ENCODE data around the gene FGF18. TPM values are rescaled to one million over a fixed set of nuclear protein-coding genes. Genes with fewer than 3 reads are reported as not detected.
"Not testable (repeated sequence)": the region's sequence is repeated elsewhere in the genome, so short reads cannot be mapped to it uniquely, and the experiment has no call there.

Gene FGF18
- total and polyA plus RNA-seq, 2 experiments from 2014 or later, result 0.09 TPM; not detected in 1

- H3K4me2 ChIP-seq (ENCODE audit: unreplicated experiment), result peak overlapping the region; percentile 98
- no peak overlapping the region for H3K4me3 ChIP-seq
- in situ Hi-C loops (cut with MboI), result no loop called here
- no peaks in the 10 kb centered on the region for H3K27me3 ChIP-seq (replicated peaks; ENCODE audit: insufficient read depth)
- H4K20me1 ChIP-seq (ENCODE audit: insufficient read depth), result peaks cover 77% of the 10 kb centered on the region
- H3K27ac ChIP-seq, result no peak overlapping the region
- DNase-seq, result no peak
- peaks cover 29% of the 10 kb centered on the region for H3K4me1 ChIP-seq (ENCODE audit: insufficient read depth)
- H3K79me2 ChIP-seq (ENCODE audit: insufficient read depth), result peaks cover 94% of the 10 kb centered on the region
- H3F3A ChIP-seq (ENCODE audit: insufficient read depth), result peaks cover 65% of the 10 kb centered on the region
- WGBS, 2 experiments (ENCODE audit: low coverage in 1 of 2, low lambda C conversion rate in 2 of 2, missing lambda C conversion rate in 2 of 2), result 76 to 77% methylated on average over 14 of the region's 14 CpGs
- H3K9me2 ChIP-seq (ENCODE audit: insufficient read depth), result no peaks in the 10 kb centered on the region
- H3K36me3 ChIP-seq (ENCODE audit: low read depth), result peaks cover 72% of the 10 kb centered on the region
- H3K9me3 ChIP-seq (ENCODE audit: low read depth), result no peaks in the 10 kb centered on the region
- no peak overlapping the region for H2AFZ ChIP-seq
- TF ChIP-seq EZH2 (IDR thresholded peaks at IDR 0.05; ENCODE audit: insufficient read depth, poor library complexity, severe bottlenecking) (no peak), EZH2phosphoT487 (IDR thresholded peaks at IDR 0.05; ENCODE audit: insufficient read depth, low read depth) (no peak)
- no peak overlapping the region for H3K9ac ChIP-seq
Observed at GRCh38 chr5:171391996-171392577, 27.4 kb upstream of the FGF18 start.

- no peak overlapping the region for H3K27ac ChIP-seq
- no peaks in the 10 kb centered on the region for H3K9me3 ChIP-seq (ENCODE audit: low read depth)
- no peak overlapping the region for H3K4me2 ChIP-seq (ENCODE audit: unreplicated experiment)
- TF ChIP-seq EZH2 (IDR thresholded peaks at IDR 0.05; ENCODE audit: insufficient read depth, poor library complexity, severe bottlenecking), result no peak
- TF ChIP-seq EZH2phosphoT487 (IDR thresholded peaks at IDR 0.05; ENCODE audit: insufficient read depth, low read depth), result no peak
- no peak overlapping the region for H3K4me3 ChIP-seq
- H3K79me2 ChIP-seq (ENCODE audit: insufficient read depth), result peaks cover 100% of the 10 kb centered on the region
- H3K4me1 ChIP-seq (ENCODE audit: insufficient read depth), result peaks cover 33% of the 10 kb centered on the region
- 87 to 88% methylated on average over 4 of the region's 4 CpGs for WGBS, 2 experiments (ENCODE audit: low coverage in 1 of 2, low lambda C conversion rate in 2 of 2, missing lambda C conversion rate in 2 of 2)
- H3K9ac ChIP-seq, result no peak overlapping the region
- no peak overlapping the region for H2AFZ ChIP-seq
- in situ Hi-C loops (cut with MboI), result no loop called here
- no peak for DNase-seq
- no peaks in the 10 kb centered on the region for H3K27me3 ChIP-seq (replicated peaks; ENCODE audit: insufficient read depth)
- H4K20me1 ChIP-seq (ENCODE audit: insufficient read depth), result peaks cover 81% of the 10 kb centered on the region
- peaks cover 70% of the 10 kb centered on the region for H3F3A ChIP-seq (ENCODE audit: insufficient read depth)
- peaks cover 77% of the 10 kb centered on the region for H3K36me3 ChIP-seq (ENCODE audit: low read depth)
- H3K9me2 ChIP-seq (ENCODE audit: insufficient read depth), result no peaks in the 10 kb centered on the region
Observed at GRCh38 chr5:171392585-171393159, 26.8 kb upstream of the FGF18 start.

GRCh38 chr5:171395042-171395441 is 24.4 kb upstream of the FGF18 start:
- no peaks in the 10 kb centered on the region for H3K27me3 ChIP-seq (replicated peaks; ENCODE audit: insufficient read depth)
- WGBS, 2 experiments (ENCODE audit: low coverage in 1 of 2, low lambda C conversion rate in 2 of 2, missing lambda C conversion rate in 2 of 2), result 98 to 100% methylated on average over 7 of the region's 7 CpGs
- peaks cover 73% of the 10 kb centered on the region for H3F3A ChIP-seq (ENCODE audit: insufficient read depth)
- H3K9ac ChIP-seq, result no peak overlapping the region
- peaks cover 30% of the 10 kb centered on the region for H3K4me1 ChIP-seq (ENCODE audit: insufficient read depth)
- H4K20me1 ChIP-seq (ENCODE audit: insufficient read depth), result peaks cover 72% of the 10 kb centered on the region
- H3K9me2 ChIP-seq (ENCODE audit: insufficient read depth), result no peaks in the 10 kb centered on the region
- no peak overlapping the region for H3K27ac ChIP-seq
- TF ChIP-seq EZH2phosphoT487 (IDR thresholded peaks at IDR 0.05; ENCODE audit: insufficient read depth, low read depth) (no peak), EZH2 (IDR thresholded peaks at IDR 0.05; ENCODE audit: insufficient read depth, poor library complexity, severe bottlenecking) (no peak)
- H3K4me2 ChIP-seq (ENCODE audit: unreplicated experiment), result no peak overlapping the region
- H3K36me3 ChIP-seq (ENCODE audit: low read depth), result peaks cover 88% of the 10 kb centered on the region
- DNase-seq, result no peak
- no peak overlapping the region for H2AFZ ChIP-seq
- in situ Hi-C loops (cut with MboI), result no loop called here
- H3K9me3 ChIP-seq (ENCODE audit: low read depth), result no peaks in the 10 kb centered on the region
- peaks cover 100% of the 10 kb centered on the region for H3K79me2 ChIP-seq (ENCODE audit: insufficient read depth)
- H3K4me3 ChIP-seq, result no peak overlapping the region

GRCh38 chr5:171396583-171396982 is 22.9 kb upstream of the FGF18 start:
- H3K4me2 ChIP-seq (ENCODE audit: unreplicated experiment), result not testable (repeated sequence)
- peaks cover 98% of the 10 kb centered on the region for H3K36me3 ChIP-seq (ENCODE audit: low read depth)
- H4K20me1 ChIP-seq (ENCODE audit: insufficient read depth), result peaks cover 63% of the 10 kb centered on the region

More at GRCh38 chr5:171396583-171396982, 22.9 kb upstream of the FGF18 start:
- H3K9ac ChIP-seq; DNase-seq; H3K9me2 ChIP-seq (ENCODE audit: insufficient read depth); H3K27ac ChIP-seq; in situ Hi-C loops (cut with MboI); H3K9me3 ChIP-seq (ENCODE audit: low read depth); H2AFZ ChIP-seq; H3K27me3 ChIP-seq (replicated peaks; ENCODE audit: insufficient read depth); H3K4me3 ChIP-seq: not testable (repeated sequence)
- WGBS, 2 experiments (ENCODE audit: low coverage in 1 of 2, low lambda C conversion rate in 2 of 2, missing lambda C conversion rate in 2 of 2), result 96 to 98% methylated on average over 11 of the region's 11 CpGs
- Histone ChIP-seq H3K79me2 (ENCODE audit: insufficient read depth) (peaks cover 100% of the 10 kb centered on the region), H3K4me1 (ENCODE audit: insufficient read depth) (peaks cover 15% of the 10 kb centered on the region), H3F3A (ENCODE audit: insufficient read depth) (peaks cover 73% of the 10 kb centered on the region)

Data from GM23248 (cell line).